Muscle of arm (tissue), 12 donors: ENCODE results near the gene WNT7A. TPM values are rescaled to one million over a fixed set of nuclear protein-coding genes. Genes with fewer than 3 reads are reported as not detected.

Experiments used
- DNase-seq: peaks from one replicate; pipeline ENCODE4 v3.0.0-alpha.2; 2013
- polyA plus RNA-seq, 12 donors: library from polyadenylated mRNA; unstranded; fragments of 120-200 nt; gene quantifications; one replicate each; pipeline ENCODE4 v1.2.1, GENCODE V29; 2013; ENCODE audit not compliant: insufficient read length in 12 of 12

The WNT7A gene
- polyA plus RNA-seq, 12 donors = 0.04 to 4.5 (median 0.12) TPM; not detected in 5

- DNase-seq = no peak
Measured at GRCh38 chr3:13885704-13886010, 5.8 kb upstream of the WNT7A start.

GRCh38 chr3:13884851-13885703 is 5.2 kb upstream of the WNT7A start:
- DNase-seq = no peak

DNA sequence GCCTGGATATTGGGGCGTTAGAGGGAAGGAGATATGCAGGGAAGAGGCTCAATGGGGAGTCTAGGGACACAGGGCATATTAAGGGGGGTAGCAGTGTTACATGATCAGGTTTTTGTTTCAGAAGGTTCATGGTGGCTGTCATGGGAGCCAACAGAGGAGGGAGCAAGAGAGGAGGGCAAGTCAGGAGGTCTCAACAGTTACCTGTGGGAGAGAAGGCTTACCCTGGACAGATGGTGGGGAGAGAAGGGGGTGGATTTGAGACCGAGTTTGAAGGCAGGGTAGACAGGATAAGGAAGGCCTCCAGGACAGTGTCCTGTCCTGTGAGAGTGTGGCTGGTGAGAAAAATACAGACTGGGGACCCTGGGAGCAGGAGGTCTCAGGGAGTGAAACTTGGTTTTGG is 3.8 kb upstream of the WNT7A start:
- DNase-seq = no peak

DNA sequence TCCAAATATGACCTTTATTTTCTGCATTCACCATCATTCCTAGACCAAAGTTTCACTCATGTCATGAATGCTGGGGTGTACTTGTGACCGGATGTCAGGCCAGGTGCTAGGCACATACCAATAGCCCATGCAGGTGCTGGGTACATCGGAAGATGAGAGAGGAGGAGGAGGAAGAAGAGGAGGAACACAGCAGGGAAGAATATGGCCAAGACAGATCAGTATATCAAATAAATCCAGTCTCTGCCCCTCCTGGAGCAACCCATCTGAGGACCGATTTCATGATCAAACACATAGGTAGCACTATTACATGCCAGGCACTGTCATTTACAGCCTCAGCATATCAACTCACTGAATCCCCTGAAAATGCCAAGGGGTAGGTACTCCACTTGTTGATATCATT is 3.0 kb upstream of the WNT7A start:
- DNase-seq = no peak

DNA sequence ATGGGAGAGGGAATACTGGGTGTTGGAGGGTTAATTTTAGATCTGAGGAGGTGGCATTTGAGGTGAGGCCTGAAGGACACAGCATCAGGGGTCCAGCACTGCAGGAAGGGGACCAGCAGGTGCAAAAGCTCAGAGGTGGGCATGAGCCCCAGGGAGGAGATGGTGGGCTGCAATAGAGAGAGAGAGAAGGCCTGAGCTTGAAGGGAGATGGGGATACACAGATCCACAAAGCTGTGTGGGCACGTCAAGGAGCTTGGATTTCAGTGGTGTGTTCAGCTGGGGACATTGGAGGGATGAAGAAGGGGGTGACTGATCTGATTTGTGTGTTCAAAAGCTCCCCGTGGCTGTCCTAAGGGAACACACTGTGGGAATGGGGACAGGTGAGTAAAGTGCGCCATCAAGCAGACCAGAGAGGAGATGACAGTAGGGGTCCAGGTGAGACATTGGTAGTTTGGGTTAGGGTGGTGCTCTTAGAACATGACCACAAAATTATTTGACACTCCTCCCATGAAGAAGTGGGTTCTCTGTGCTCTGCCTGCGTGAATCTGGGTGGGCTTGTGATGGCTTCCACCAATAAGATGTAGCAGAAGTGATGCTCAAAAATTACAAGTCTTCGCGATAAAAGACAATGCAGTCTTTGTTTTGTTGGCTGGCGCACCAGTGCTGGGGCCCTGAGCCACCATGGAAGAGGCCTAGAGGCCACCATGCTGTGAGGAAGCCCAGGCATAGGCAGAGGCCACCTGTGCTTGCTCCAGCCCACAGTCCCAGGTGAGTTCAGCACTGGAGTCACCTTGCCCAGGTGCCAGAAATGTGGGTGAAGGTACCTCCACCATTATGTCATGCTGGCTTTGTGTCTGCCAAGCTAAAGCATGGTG is 1.9 kb upstream of the WNT7A start:
- DNase-seq = no peak

- DNase-seq = no peak
Measured at GRCh38 chr3:13880811-13881156, 913 bp upstream of the WNT7A start.

DNA sequence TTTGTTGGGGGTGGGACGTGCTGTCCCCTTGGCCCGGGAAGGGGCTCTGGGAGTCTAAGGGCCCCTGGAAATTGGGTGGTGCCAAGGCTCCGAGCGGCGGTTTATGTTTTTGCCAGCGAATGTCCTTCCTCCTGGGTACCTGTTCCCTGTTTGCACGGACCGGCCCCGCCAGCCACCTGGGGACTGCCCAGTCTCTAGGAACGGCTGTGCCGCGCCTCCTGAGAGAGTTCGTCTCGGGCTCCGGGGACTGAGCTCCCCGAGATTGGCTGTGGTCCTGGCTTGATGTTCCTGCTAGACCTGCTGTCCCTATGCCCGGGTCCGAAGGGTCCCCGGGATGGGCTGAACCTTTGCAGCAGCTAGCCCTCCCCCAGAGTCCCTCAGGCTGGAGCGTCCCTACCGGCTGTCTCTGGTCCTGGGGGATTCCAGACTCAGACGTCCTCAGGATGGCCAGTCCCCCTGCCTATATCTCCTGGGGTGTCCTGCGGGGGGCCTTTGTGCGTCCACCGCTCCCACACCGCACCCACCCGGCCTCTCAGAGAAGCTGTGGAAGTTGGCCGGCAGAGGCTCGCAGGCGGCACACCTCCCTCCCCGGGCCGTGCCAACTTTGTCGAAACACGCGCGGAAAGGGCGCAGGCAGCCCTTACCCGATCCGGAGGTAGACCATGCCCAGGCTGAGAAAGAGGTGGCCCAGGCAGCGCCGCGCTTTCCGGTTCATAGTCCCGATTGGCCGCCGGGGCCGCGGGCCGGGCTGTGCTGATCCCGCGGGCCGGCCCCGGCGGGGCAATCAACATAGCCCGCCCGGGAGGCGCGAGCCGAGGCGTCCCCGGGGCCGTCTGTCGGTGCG is 547 bp downstream of the WNT7A start:
- no peak for DNase-seq

- DNase-seq = no peak
Measured at GRCh38 chr3:13878281-13879101, 1.4 kb downstream of the WNT7A start.

GRCh38 chr3:13877911-13878280 is 2.0 kb downstream of the WNT7A start:
- DNase-seq = no peak

- DNase-seq = no peak
Measured at GRCh38 chr3:13876451-13877100, 3.3 kb downstream of the WNT7A start.

DNA sequence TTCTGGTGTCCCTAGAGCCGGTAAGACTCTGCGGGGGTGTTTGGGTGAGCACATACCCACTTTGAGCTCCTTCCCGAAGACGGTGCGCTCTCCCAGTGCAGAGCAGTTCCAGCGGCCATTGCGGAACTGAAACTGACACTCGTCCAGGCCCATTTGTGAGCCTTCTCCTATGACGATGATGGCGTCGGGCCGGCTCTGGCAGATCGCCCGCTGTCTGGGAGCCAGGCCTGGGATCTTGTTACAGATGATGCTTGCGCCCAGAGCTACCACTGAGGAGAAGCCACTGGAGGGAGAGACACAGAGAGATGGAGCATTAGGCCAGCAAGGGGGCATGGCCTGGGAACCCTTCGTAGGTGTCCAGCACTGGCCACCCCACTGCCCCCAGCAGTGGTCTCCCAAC is 5.0 kb downstream of the WNT7A start:
- no peak for DNase-seq

DNA sequence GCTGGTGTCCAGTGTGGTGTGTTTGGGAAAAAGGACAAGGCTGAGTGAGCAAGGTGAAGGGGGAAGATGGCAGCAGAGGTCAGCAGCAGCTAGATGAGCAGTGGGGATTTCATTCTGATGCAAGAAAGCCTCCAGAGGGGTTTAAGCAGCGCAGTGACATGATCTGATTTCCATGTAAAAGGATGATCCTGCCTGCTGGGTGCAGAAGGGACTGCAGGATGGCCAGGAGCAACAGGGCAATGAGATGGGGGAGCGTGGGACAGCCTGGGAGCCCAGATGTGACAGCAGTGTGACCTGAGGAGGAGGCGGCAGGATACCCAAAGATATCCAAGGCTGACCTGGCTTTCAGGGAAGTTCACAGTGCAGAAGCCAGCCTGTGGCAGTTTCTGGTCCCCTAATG is 6.1 kb downstream of the WNT7A start:
- no peak for DNase-seq

GRCh38 chr3:13872451-13872850 is 7.4 kb downstream of the WNT7A start:
- no peak for DNase-seq

- DNase-seq = no peak
Measured at GRCh38 chr3:13871791-13872190, 8.1 kb downstream of the WNT7A start.

DNA sequence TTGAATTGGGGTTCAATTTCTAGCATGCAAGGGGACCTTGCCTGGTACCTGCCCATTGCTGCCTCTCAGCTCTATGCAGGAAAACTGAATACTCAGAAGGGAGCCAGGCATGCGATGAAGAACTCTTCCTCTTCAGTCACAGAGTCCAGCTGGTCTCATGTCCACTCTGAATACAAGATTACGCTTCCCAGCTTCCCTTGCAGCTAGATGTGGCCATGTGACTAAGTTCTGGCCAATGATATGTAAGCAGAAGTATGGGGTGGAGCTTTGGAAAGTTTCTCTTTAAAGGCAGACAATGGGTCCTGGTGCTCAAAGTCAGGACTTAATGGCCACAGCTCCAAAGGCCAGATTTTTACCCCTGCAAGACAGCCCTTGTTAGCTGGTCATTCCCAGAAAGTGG is 9.0 kb downstream of the WNT7A start:
- DNase-seq = no peak

GRCh38 chr3:13869761-13870343 is 10.0 kb downstream of the WNT7A start:
- no peak for DNase-seq

DNA sequence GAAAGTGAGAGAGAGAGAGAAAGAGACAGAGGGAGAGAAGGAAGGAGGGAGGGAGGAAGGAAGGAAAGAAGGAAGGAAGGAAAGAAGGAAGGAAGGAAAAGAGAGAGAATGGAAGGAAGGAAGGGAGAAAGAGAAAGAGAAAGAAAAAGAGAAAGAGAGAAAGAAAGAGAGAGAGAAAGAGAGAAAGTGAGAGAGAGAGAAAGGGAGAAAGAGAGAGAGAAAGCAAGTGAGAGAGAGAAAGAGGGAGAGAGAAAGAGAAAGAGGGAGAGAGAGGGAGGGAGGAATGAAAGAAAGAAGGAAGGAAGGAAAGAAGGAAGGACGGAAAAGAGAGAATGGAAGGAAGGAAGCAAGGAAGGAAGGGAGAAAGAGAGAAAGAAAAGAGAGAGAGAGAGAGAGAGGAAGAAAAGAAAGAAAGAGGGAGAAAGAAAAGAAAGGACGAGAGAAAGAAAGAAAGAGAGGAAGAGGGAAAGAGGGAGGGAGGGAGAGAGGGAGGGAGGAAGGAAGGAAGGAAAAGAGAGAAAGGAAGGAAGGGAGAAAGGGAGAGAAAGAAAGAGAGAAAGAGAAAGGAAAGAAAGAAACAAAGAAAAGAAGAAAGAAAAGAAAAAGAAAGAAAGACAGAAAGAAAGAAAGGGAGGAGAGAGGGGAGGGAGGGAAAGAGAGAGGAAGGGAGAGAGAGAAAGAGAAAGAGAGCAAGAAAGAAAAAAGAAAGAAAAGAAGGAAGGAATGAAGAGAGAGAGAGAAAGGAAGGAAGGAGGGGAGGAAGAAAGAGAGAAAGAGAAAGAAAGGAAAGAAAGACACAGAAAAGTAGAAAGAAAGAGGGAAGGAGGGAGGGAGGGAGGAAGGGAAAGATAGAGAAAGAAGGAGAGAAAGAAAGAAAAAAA is 10.8 kb downstream of the WNT7A start:
- no peak for DNase-seq

- no peak for DNase-seq
Measured at GRCh38 chr3:13867732-13868131, 12.1 kb downstream of the WNT7A start.
